GM23338 (cell line): Measurements from ENCODE around the gene MRPS21. TPM values are rescaled to one million over a fixed set of nuclear protein-coding genes. Genes with fewer than 3 reads are reported as not detected.

Experiments used
- ATAC-seq: fragments of 200-7000 bp; cut with Tn5 transposase; 3 replicates; pipeline ENCODE4 v1.9.1; 2020
- DNase-seq: peaks from one replicate; pipeline ENCODE4 v3.0.0-alpha.2; 2015; ENCODE audit warnings: low spot score
- H2AFZ ChIP-seq: fragments of 200-600 bp; sonication (generic); 2 replicates; pipeline ENCODE4 v1.8.0; 2016; ENCODE audit warnings: antibody characterized with exemption, mild to moderate bottlenecking, moderate library complexity
- H3F3A ChIP-seq: fragments of 200-600 bp; sonication (generic); replicated peaks from 2 replicates; pipeline ENCODE4 v1.8.0; 2017; ENCODE audit warnings: antibody characterized with exemption, mixed run types, low read depth
- H3K27ac ChIP-seq: fragments of 200-600 bp; sonication (generic); 2 replicates; pipeline ENCODE4 v1.6.1; 2016; ENCODE audit warnings: low read depth
- H3K27me3 ChIP-seq: fragments of 200-600 bp; sonication (generic); 2 replicates; pipeline ENCODE4 v1.8.0; 2016; ENCODE audit warnings: mild to moderate bottlenecking, mixed run types, moderate library complexity; ENCODE audit not compliant: insufficient read depth
- H3K36me3 ChIP-seq: fragments of 200-600 bp; sonication (generic); 2 replicates; pipeline ENCODE4 v1.8.0; 2016; ENCODE audit warnings: mild to moderate bottlenecking; ENCODE audit not compliant: insufficient read depth
- H3K4me1 ChIP-seq: fragments of 200-600 bp; sonication (generic); 2 replicates; pipeline ENCODE4 v1.8.0; 2016; ENCODE audit warnings: mild to moderate bottlenecking, moderate library complexity; ENCODE audit not compliant: insufficient read depth
- H3K4me2 ChIP-seq: fragments of 200-600 bp; sonication (generic); 2 replicates; pipeline ENCODE4 v1.7.1; 2017; ENCODE audit warnings: mixed run types
- H3K4me3 ChIP-seq: fragments of 200-600 bp; sonication (generic); 2 replicates; pipeline ENCODE4 v1.6.1; 2016; ENCODE audit warnings: mixed run types
- H3K79me2 ChIP-seq: fragments of 200-600 bp; sonication (generic); replicated peaks from 2 replicates; pipeline ENCODE4 v1.8.0; 2017; ENCODE audit warnings: mild to moderate bottlenecking; ENCODE audit not compliant: insufficient read depth
- H3K9me2 ChIP-seq: fragments of 200-600 bp; sonication (generic); 2 replicates; pipeline ENCODE4 v1.8.0; 2017; ENCODE audit not compliant: insufficient read depth
- H4K20me1 ChIP-seq: fragments of 200-600 bp; sonication (generic); replicated peaks from 2 replicates; pipeline ENCODE4 v1.8.0; 2017; ENCODE audit warnings: mild to moderate bottlenecking; ENCODE audit not compliant: insufficient read depth
- H3K27ac Mint-ChIP-seq: 2 replicates; pipeline ENCODE4 v1.8.0; 2020; ENCODE audit warnings: inconsistent platforms, mild to moderate bottlenecking, moderate library complexity, mixed read lengths
- H3K27me3 Mint-ChIP-seq: 3 replicates; pipeline ENCODE4 v1.8.0; 2022; ENCODE audit warnings: low read depth, mild to moderate bottlenecking, moderate library complexity, mixed read lengths, inconsistent platforms; ENCODE audit not compliant: insufficient read depth, poor library complexity
- H3K36me3 Mint-ChIP-seq: 3 replicates; pipeline ENCODE4 v1.8.0; 2021; ENCODE audit warnings: low read depth, mild to moderate bottlenecking, inconsistent platforms, moderate library complexity, mixed read lengths
- H3K4me1 Mint-ChIP-seq: 3 replicates; pipeline ENCODE4 v1.8.0; 2020; ENCODE audit warnings: mild to moderate bottlenecking, inconsistent platforms, mixed read lengths
- H3K4me3 Mint-ChIP-seq: 3 replicates; pipeline ENCODE4 v1.8.0; 2021; ENCODE audit warnings: moderate library complexity, mild to moderate bottlenecking, inconsistent platforms, mixed read lengths
- H3K9me3 Mint-ChIP-seq: 3 replicates; pipeline ENCODE4 v1.8.0; 2020; ENCODE audit warnings: moderate library complexity, mild to moderate bottlenecking, inconsistent platforms, mixed read lengths
- CREB1 ChIP-seq: fragments of 250-450 bp; sonication (Bioruptor Pico); IDR thresholded peaks from 2 replicates; pipeline ENCODE4 v1.5.0; 2020; ENCODE audit warnings: low read depth, mild to moderate bottlenecking, moderate library complexity
- CTCF ChIP-seq, 2 experiments: fragments of 200-600 bp in 1 of 2; sonication (generic) in 1 of 2; conservative IDR thresholded peaks; 2 replicates each; pipeline versions ENCODE4 v1.5.1 to v1.6.1; 2016 to 2017; ENCODE audit warnings: antibody characterized with exemption in 2 of 2, low read depth in 2 of 2, mild to moderate bottlenecking in 2 of 2, moderate library complexity in 1 of 2
- ETS1 ChIP-seq: IDR thresholded peaks from 2 replicates; pipeline ENCODE4 v1.6.1; 2016; ENCODE audit warnings: antibody characterized with exemption
- EZH2 ChIP-seq: fragments of 200-600 bp; sonication (generic); IDR thresholded peaks from one replicate; pipeline ENCODE4 v1.8.0; 2017; ENCODE audit warnings: antibody characterized with exemption, mild to moderate bottlenecking, low read depth; ENCODE audit not compliant: unreplicated experiment
- EZH2phosphoT487 ChIP-seq: fragments of 200-600 bp; sonication (generic); IDR thresholded peaks from one replicate; pipeline ENCODE4 v1.8.1; 2018; ENCODE audit warnings: antibody characterized with exemption; ENCODE audit not compliant: unreplicated experiment
- JUNB ChIP-seq: IDR thresholded peaks from one replicate; pipeline ENCODE4 v1.6.1; 2016; ENCODE audit warnings: antibody characterized with exemption; ENCODE audit not compliant: unreplicated experiment
- NANOG ChIP-seq: IDR thresholded peaks from 2 replicates; pipeline ENCODE4 v1.6.1; 2016; ENCODE audit warnings: antibody characterized with exemption, borderline replicate concordance
- POLR2AphosphoS5 ChIP-seq: IDR thresholded peaks from 2 replicates; pipeline ENCODE4 v1.6.1; 2016; ENCODE audit warnings: antibody characterized with exemption, low read depth
- REST ChIP-seq: IDR thresholded peaks from one replicate; pipeline ENCODE4 v1.6.1; 2018; ENCODE audit warnings: antibody characterized with exemption; ENCODE audit not compliant: unreplicated experiment
- STAT1 ChIP-seq: IDR thresholded peaks from one replicate; pipeline ENCODE4 v1.6.1; 2016; ENCODE audit warnings: antibody characterized with exemption; ENCODE audit not compliant: unreplicated experiment
- ZNF114 ChIP-seq: fragments of 250-450 bp; sonication (Bioruptor Pico); IDR thresholded peaks from 2 replicates; pipeline ENCODE4 v1.5.0; 2020; ENCODE audit warnings: mild to moderate bottlenecking, moderate library complexity
- ZNF331 ChIP-seq: fragments of 250-450 bp; sonication (Bioruptor Pico); IDR thresholded peaks from 2 replicates; pipeline ENCODE4 v1.5.0; 2020; ENCODE audit warnings: low read depth, mild to moderate bottlenecking, moderate library complexity
- ZNF462 ChIP-seq: fragments of 250-450 bp; sonication (Bioruptor Pico); IDR thresholded peaks from 2 replicates; pipeline ENCODE4 v1.5.0; 2020; ENCODE audit warnings: mild to moderate bottlenecking, moderate library complexity
- polyA plus RNA-seq: library from polyadenylated mRNA; unstranded; fragments of >200 nt; fragmentation: Nextera tagmentation; extraction: Ambion mirVana; gene quantifications from 2 replicates; pipeline ENCODE4 v1.2.1, GENCODE V29; 2016
- total RNA-seq: library from RNA; depleted of rRNA; stranded (reverse); fragments of >200 nt; shearing (Covaris generic); gene quantifications from 2 replicates; pipeline ENCODE4 v1.2.3, GENCODE V29; 2014

The MRPS21 gene
- total and polyA plus RNA-seq, 2 experiments from 2014 or later = 51.2 to 313 TPM

- H3K4me2 ChIP-seq = 0 out of 2 replicates have a peak overlapping the region, but pooled peaks have one; percentile 85
Observed at GRCh38 chr1:150280138-150280707, 13.4 kb upstream of the MRPS21 start.

More at GRCh38 chr1:150280138-150280707, 13.4 kb upstream of the MRPS21 start:
- H3F3A ChIP-seq = peaks cover 3% of the 10 kb centered on the region; the same call in 1 of the 2 replicates
- H4K20me1 ChIP-seq = no peaks in the 10 kb centered on the region
- Mint-ChIP-seq H3K36me3 (peaks cover 14% of the 10 kb centered on the region), H3K27me3 (peaks cover 19% of the 10 kb centered on the region), H3K4me1 (peaks cover 18% of the 10 kb centered on the region), H3K9me3 (no peaks in the 10 kb centered on the region), H3K27ac (no peak overlapping the region), H3K4me3 (peak overlapping the region; percentile 91)
- H3K4me1 ChIP-seq = peaks cover 15% of the 10 kb centered on the region
- ATAC-seq = no peak
- H3K79me2 ChIP-seq = no peaks in the 10 kb centered on the region
- no peaks in the 10 kb centered on the region for H3K36me3 ChIP-seq
- no peak overlapping the region for H2AFZ ChIP-seq
- peak; percentile 7 for DNase-seq
- peaks cover 13% of the 10 kb centered on the region for H3K27me3 ChIP-seq
- no peaks in the 10 kb centered on the region for H3K9me2 ChIP-seq
- peak overlapping the region; percentile 30; the same call in 1 of the 2 replicates for H3K27ac ChIP-seq
- TF ChIP-seq EZH2phosphoT487 (no peak), STAT1 (no peak), ETS1 (no peak), NANOG (no peak), POLR2AphosphoS5 (no peak), ZNF462 (CRISPR knock-in tag) (no peak), JUNB (no peak), ZNF331 (CRISPR knock-in tag) (no peak), ZNF114 (CRISPR knock-in tag) (no peak), CREB1 (no peak), CTCF (conservative IDR thresholded peaks at IDR 0.05; ENCODE audit: low read depth in 2 of 2) (no peak), EZH2 (no peak), REST (no peak)
- no peak overlapping the region for H3K4me3 ChIP-seq
